ENCODE measurements around the gene HSF2BP.
"Not testable (repeated sequence)": the region's sequence is repeated elsewhere in the genome, so short reads cannot be mapped to it uniquely, and the experiment has no call there.

Gene HSF2BP

GRCh38 chr21:43653626-43654025 lies 5.7 kb downstream of the HSF2BP start:
- no peak for DNase-seq
- Mint-ChIP-seq H3K36me3 (ENCODE audit: insufficient read depth) (no peaks in the 10 kb centered on the region), H3K9me3 (no peaks in the 10 kb centered on the region), H3K4me3 (no peak overlapping the region), H3K4me1 (ENCODE audit: low read depth in 2 of 2) (no peaks in the 10 kb centered on the region), H3K27me3 (peaks cover 2 to 11% of the 10 kb centered on the region in 2 donors), H3K27ac (no peak overlapping the region)
- ATAC-seq (replicated peaks): no peak

GRCh38 chr21:43652616-43653015 lies 6.7 kb downstream of the HSF2BP start:
- Mint-ChIP-seq H3K27me3 (peaks cover 12 to 21% of the 10 kb centered on the region in 2 donors), H3K4me3 (no peak overlapping the region), H3K9me3 (no peaks in the 10 kb centered on the region), H3K36me3 (ENCODE audit: insufficient read depth) (no peaks in the 10 kb centered on the region), H3K27ac (no peak overlapping the region), H3K4me1 (ENCODE audit: low read depth in 2 of 2) (no peaks in the 10 kb centered on the region)
- DNase-seq (no peak), ATAC-seq (replicated peaks) (no peak)

- not testable (repeated sequence) for H3K9me3 Mint-ChIP-seq; H3K4me3 Mint-ChIP-seq; DNase-seq; H3K27ac Mint-ChIP-seq; H3K36me3 Mint-ChIP-seq (ENCODE audit: insufficient read depth); H3K4me1 Mint-ChIP-seq (ENCODE audit: low read depth in 2 of 2); ATAC-seq (replicated peaks)
- peaks cover 14 to 21% of the 10 kb centered on the region in 2 donors for H3K27me3 Mint-ChIP-seq
These were observed 7.4 kb downstream of the HSF2BP start for GRCh38 chr21:43651926-43652325.

- Mint-ChIP-seq H3K4me3 (no peak overlapping the region), H3K4me1 (ENCODE audit: low read depth in 2 of 2) (peaks cover 4 to 6% of the 10 kb centered on the region in 2 donors), H3K27ac (no peak overlapping the region), H3K9me3 (no peaks in the 10 kb centered on the region), H3K27me3 (peaks cover 14 to 21% of the 10 kb centered on the region in 2 donors), H3K36me3 (ENCODE audit: insufficient read depth) (no peaks in the 10 kb centered on the region)
- DNase-seq (no peak), ATAC-seq (replicated peaks) (no peak)
These were observed 11.1 kb downstream of the HSF2BP start for GRCh38 chr21:43648171-43648570.

GRCh38 chr21:43646550-43647260 lies 12.6 kb downstream of the HSF2BP start:
- Mint-ChIP-seq H3K4me3 (no peak overlapping the region), H3K4me1 (ENCODE audit: low read depth in 2 of 2) (peaks cover 4 to 6% of the 10 kb centered on the region in 2 donors), H3K27ac (no peak overlapping the region), H3K9me3 (no peaks in the 10 kb centered on the region), H3K36me3 (ENCODE audit: insufficient read depth) (no peaks in the 10 kb centered on the region), H3K27me3 (peaks cover 14 to 18% of the 10 kb centered on the region in 2 donors)
- ATAC-seq (replicated peaks) (peak; percentile 98), DNase-seq (peak; percentile 81 to 83 (median 82))

- Mint-ChIP-seq H3K36me3 (ENCODE audit: insufficient read depth) (no peaks in the 10 kb centered on the region), H3K9me3 (no peaks in the 10 kb centered on the region), H3K4me1 (ENCODE audit: low read depth in 2 of 2) (peaks cover 4 to 6% of the 10 kb centered on the region in 2 donors), H3K4me3 (no peak overlapping the region), H3K27me3 (peaks cover 11 to 14% of the 10 kb centered on the region in 2 donors), H3K27ac (no peak overlapping the region)
- DNase-seq (no peak), ATAC-seq (replicated peaks) (no peak)
These were observed 13.3 kb downstream of the HSF2BP start for GRCh38 chr21:43645976-43646375.

GRCh38 chr21:43645136-43645891 lies 14.0 kb downstream of the HSF2BP start:
- peaks cover 4 to 6% of the 10 kb centered on the region in 2 donors for H3K4me1 Mint-ChIP-seq (ENCODE audit: low read depth in 2 of 2)
- no peaks in the 10 kb centered on the region for H3K36me3 Mint-ChIP-seq (ENCODE audit: insufficient read depth)
- ATAC-seq (replicated peaks) (peak; percentile 27), DNase-seq (no peak)
- H3K9me3 Mint-ChIP-seq: no peaks in the 10 kb centered on the region
- peaks cover 11 to 14% of the 10 kb centered on the region in 2 donors for H3K27me3 Mint-ChIP-seq
- no peak overlapping the region for H3K27ac Mint-ChIP-seq
- H3K4me3 Mint-ChIP-seq: no peak overlapping the region

- ATAC-seq (replicated peaks): no peak
- no peak for DNase-seq
These were observed 14.7 kb downstream of the HSF2BP start for GRCh38 chr21:43644609-43645008.

GRCh38 chr21:43644071-43644470 lies 15.2 kb downstream of the HSF2BP start:
- peaks cover 4 to 6% of the 10 kb centered on the region in 2 donors for H3K4me1 Mint-ChIP-seq (ENCODE audit: low read depth in 2 of 2)
- H3K27ac Mint-ChIP-seq: no peak overlapping the region
- H3K27me3 Mint-ChIP-seq: peaks cover 11 to 14% of the 10 kb centered on the region in 2 donors
- no peaks in the 10 kb centered on the region for H3K9me3 Mint-ChIP-seq
- no peak for DNase-seq
- no peaks in the 10 kb centered on the region for H3K36me3 Mint-ChIP-seq (ENCODE audit: insufficient read depth)
- H3K4me3 Mint-ChIP-seq: no peak overlapping the region
- no peak for ATAC-seq (replicated peaks)

More at GRCh38 chr21:43644609-43645008, 14.7 kb downstream of the HSF2BP start:
- Mint-ChIP-seq H3K27me3 (peaks cover 11 to 14% of the 10 kb centered on the region in 2 donors), H3K36me3 (ENCODE audit: insufficient read depth) (no peaks in the 10 kb centered on the region), H3K9me3 (no peaks in the 10 kb centered on the region), H3K4me3 (no peak overlapping the region), H3K4me1 (ENCODE audit: low read depth in 2 of 2) (peaks cover 4 to 6% of the 10 kb centered on the region in 2 donors), H3K27ac (no peak overlapping the region)

GRCh38 chr21:43643193-43643592 lies 16.1 kb downstream of the HSF2BP start:
- no peak overlapping the region for H3K4me3 Mint-ChIP-seq
- H3K36me3 Mint-ChIP-seq (ENCODE audit: insufficient read depth): no peaks in the 10 kb centered on the region
- H3K27me3 Mint-ChIP-seq: peaks cover 5 to 7% of the 10 kb centered on the region in 2 donors
- DNase-seq (no peak), ATAC-seq (replicated peaks) (no peak)
- H3K9me3 Mint-ChIP-seq: no peaks in the 10 kb centered on the region
- H3K4me1 Mint-ChIP-seq (ENCODE audit: low read depth in 2 of 2): peaks cover 4 to 6% of the 10 kb centered on the region in 2 donors
- no peak overlapping the region for H3K27ac Mint-ChIP-seq

GRCh38 chr21:43640400-43640799 lies 18.9 kb downstream of the HSF2BP start:
- no peak overlapping the region for H3K27ac Mint-ChIP-seq
- H3K9me3 Mint-ChIP-seq: no peaks in the 10 kb centered on the region
- H3K4me3 Mint-ChIP-seq: no peak overlapping the region
- ATAC-seq (replicated peaks) (no peak), DNase-seq (no peak)
- H3K4me1 Mint-ChIP-seq (ENCODE audit: low read depth in 2 of 2): no peaks in the 10 kb centered on the region
- H3K36me3 Mint-ChIP-seq (ENCODE audit: insufficient read depth): no peaks in the 10 kb centered on the region
- no peaks in the 10 kb centered on the region for H3K27me3 Mint-ChIP-seq

GRCh38 chr21:43639470-43640353 lies 19.6 kb downstream of the HSF2BP start:
- Mint-ChIP-seq H3K27me3 (no peaks in the 10 kb centered on the region), H3K4me3 (no peak overlapping the region), H3K4me1 (ENCODE audit: low read depth in 2 of 2) (no peaks in the 10 kb centered on the region), H3K36me3 (ENCODE audit: insufficient read depth) (no peaks in the 10 kb centered on the region), H3K9me3 (no peaks in the 10 kb centered on the region), H3K27ac (no peak overlapping the region)
- DNase-seq: no peak
- no peak for ATAC-seq (replicated peaks)

- H3K4me3 Mint-ChIP-seq: no peak overlapping the region
- DNase-seq (no peak), ATAC-seq (replicated peaks) (no peak)
- H3K27ac Mint-ChIP-seq: no peak overlapping the region
- no peaks in the 10 kb centered on the region for H3K9me3 Mint-ChIP-seq
- H3K27me3 Mint-ChIP-seq: peaks cover 0 to under 1% of the 10 kb centered on the region in 2 donors
- H3K36me3 Mint-ChIP-seq (ENCODE audit: insufficient read depth): no peaks in the 10 kb centered on the region
- H3K4me1 Mint-ChIP-seq (ENCODE audit: low read depth in 2 of 2): no peaks in the 10 kb centered on the region
These were observed 21.6 kb downstream of the HSF2BP start for GRCh38 chr21:43637530-43638158.
